ENCODE measurements around the gene PTGR3.

PTGR3 gene

GRCh38 chr18:75208155-75208835 is 644 bp downstream of the PTGR3 start (continued):
- TF ChIP-seq ZNF354C (tag by site-specific recombination; IDR thresholded peaks at IDR 0.05; ENCODE audit: borderline replicate concordance, low read depth) (no peak), SALL2 (tag by site-specific recombination; IDR thresholded peaks at IDR 0.05; ENCODE audit: borderline replicate concordance) (no peak), ZNF792 (tag by site-specific recombination; IDR thresholded peaks at IDR 0.05) (no peak), ZNF311 (tag by site-specific recombination; IDR thresholded peaks at IDR 0.05; ENCODE audit: borderline replicate concordance) (no peak), ZSCAN16 (tag by site-specific recombination; IDR thresholded peaks at IDR 0.05) (no peak), ZNF544 (tag by site-specific recombination; IDR thresholded peaks at IDR 0.05) (no peak), ELK4 (IDR thresholded peaks at IDR 0.05; ENCODE audit: borderline replicate concordance, low read depth, low read length) (no peak), ZNF433 (tag by site-specific recombination; IDR thresholded peaks at IDR 0.05; ENCODE audit: low read depth) (no peak), ZNF292 (tag by site-specific recombination; IDR thresholded peaks at IDR 0.05; ENCODE audit: borderline replicate concordance, low read depth) (no peak), ZSCAN30 (tag by site-specific recombination; IDR thresholded peaks at IDR 0.05) (no peak), ZFP41 (tag by site-specific recombination; IDR thresholded peaks at IDR 0.05; ENCODE audit: borderline replicate concordance) (no peak), ZNF2 (tag by site-specific recombination; IDR thresholded peaks at IDR 0.05) (peak; percentile 48; the same call in 1 of the 2 replicates), ZNF132 (tag by site-specific recombination; IDR thresholded peaks at IDR 0.05; ENCODE audit: borderline replicate concordance) (no peak), ZNF274 (IDR thresholded peaks at IDR 0.05; ENCODE audit: low read length) (no peak), ZNF274 (tag by site-specific recombination; IDR thresholded peaks at IDR 0.05; ENCODE audit: borderline replicate concordance) (no peak), ZNF677 (tag by site-specific recombination; IDR thresholded peaks at IDR 0.05) (no peak), ZSCAN23 (tag by site-specific recombination; IDR thresholded peaks at IDR 0.05) (no peak), ZFP69B (tag by site-specific recombination; IDR thresholded peaks at IDR 0.05) (0 out of 2 replicates have a peak, but pooled peaks have one; percentile 28), ZNF48 (tag by site-specific recombination; IDR thresholded peaks at IDR 0.05) (no peak), RBAK (tag by site-specific recombination; IDR thresholded peaks at IDR 0.05) (no peak), ZNF596 (tag by site-specific recombination; IDR thresholded peaks at IDR 0.05) (no peak), ZNF394 (tag by site-specific recombination; IDR thresholded peaks at IDR 0.05; ENCODE audit: borderline replicate concordance) (no peak), ZNF624 (tag by site-specific recombination; IDR thresholded peaks at IDR 0.05) (no peak), ZNF223 (tag by site-specific recombination; IDR thresholded peaks at IDR 0.05) (no peak), ZNF23 (tag by site-specific recombination; IDR thresholded peaks at IDR 0.05; ENCODE audit: borderline replicate concordance) (no peak), SP7 (tag by site-specific recombination; IDR thresholded peaks at IDR 0.05) (0 out of 2 replicates have a peak, but pooled peaks have one; percentile 29), ZBTB8A (tag by site-specific recombination; IDR thresholded peaks at IDR 0.05) (peak; percentile 13; the same call in 1 of the 2 replicates), ZNF830 (tag by site-specific recombination; IDR thresholded peaks at IDR 0.05; ENCODE audit: low read depth) (no peak), ZFHX2 (tag by site-specific recombination; conservative IDR thresholded peaks at IDR 0.05) (peak; percentile 69), ZNF777 (tag by site-specific recombination; IDR thresholded peaks at IDR 0.05; ENCODE audit: borderline replicate concordance) (peak; percentile 55; the same call in 1 of the 2 replicates), GLIS1 (tag by site-specific recombination; IDR thresholded peaks at IDR 0.05) (no peak)
- TF ChIP-seq, protein P1, sequence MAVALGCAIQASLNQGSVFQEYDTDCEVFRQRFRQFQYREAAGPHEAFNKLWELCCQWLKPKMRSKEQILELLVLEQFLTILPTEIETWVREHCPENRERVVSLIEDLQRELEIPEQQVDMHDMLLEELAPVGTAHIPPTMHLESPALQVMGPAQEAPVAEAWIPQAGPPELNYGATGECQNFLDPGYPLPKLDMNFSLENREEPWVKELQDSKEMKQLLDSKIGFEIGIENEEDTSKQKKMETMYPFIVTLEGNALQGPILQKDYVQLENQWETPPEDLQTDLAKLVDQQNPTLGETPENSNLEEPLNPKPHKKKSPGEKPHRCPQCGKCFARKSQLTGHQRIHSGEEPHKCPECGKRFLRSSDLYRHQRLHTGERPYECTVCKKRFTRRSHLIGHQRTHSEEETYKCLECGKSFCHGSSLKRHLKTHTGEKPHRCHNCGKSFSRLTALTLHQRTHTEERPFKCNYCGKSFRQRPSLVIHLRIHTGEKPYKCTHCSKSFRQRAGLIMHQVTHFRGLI (tag by site-specific recombination; IDR thresholded peaks at IDR 0.05): no peak
- TF ChIP-seq, protein P2, sequence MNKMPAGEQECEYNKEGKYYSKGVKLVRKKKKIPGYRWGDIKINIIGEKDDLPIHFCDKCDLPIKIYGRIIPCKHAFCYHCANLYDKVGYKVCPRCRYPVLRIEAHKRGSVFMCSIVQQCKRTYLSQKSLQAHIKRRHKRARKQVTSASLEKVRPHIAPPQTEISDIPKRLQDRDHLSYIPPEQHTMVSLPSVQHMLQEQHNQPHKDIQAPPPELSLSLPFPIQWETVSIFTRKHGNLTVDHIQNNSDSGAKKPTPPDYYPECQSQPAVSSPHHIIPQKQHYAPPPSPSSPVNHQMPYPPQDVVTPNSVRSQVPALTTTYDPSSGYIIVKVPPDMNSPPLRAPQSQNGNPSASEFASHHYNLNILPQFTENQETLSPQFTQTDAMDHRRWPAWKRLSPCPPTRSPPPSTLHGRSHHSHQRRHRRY (tag by site-specific recombination; IDR thresholded peaks at IDR 0.05): no peak
- TF ChIP-seq, protein P3, sequence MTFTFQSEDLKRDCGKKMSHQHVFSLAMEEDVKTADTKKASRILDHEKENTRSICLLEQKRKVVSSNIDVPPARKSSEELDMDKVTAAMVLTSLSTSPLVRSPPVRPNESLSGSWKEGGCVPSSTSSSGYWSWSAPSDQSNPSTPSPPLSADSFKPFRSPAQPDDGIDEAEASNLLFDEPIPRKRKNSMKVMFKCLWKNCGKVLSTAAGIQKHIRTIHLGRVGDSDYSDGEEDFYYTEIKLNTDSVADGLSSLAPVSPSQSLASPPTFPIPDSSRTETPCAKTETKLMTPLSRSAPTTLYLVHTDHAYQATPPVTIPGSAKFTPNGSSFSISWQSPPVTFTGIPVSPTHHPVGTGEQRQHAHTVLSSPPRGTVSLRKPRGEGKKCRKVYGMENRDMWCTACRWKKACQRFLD (tag by site-specific recombination; IDR thresholded peaks at IDR 0.05): no peak
- TF ChIP-seq, protein P4, sequence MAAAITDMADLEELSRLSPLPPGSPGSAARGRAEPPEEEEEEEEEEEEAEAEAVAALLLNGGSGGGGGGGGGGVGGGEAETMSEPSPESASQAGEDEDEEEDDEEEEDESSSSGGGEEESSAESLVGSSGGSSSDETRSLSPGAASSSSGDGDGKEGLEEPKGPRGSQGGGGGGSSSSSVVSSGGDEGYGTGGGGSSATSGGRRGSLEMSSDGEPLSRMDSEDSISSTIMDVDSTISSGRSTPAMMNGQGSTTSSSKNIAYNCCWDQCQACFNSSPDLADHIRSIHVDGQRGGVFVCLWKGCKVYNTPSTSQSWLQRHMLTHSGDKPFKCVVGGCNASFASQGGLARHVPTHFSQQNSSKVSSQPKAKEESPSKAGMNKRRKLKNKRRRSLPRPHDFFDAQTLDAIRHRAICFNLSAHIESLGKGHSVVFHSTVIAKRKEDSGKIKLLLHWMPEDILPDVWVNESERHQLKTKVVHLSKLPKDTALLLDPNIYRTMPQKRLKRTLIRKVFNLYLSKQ (tag by site-specific recombination; IDR thresholded peaks at IDR 0.05; ENCODE audit: borderline replicate concordance): no peak
